Cerebellar cortex (tissue), 1 donor: ENCODE data around the gene RNF4.

Experiments used
- DNase-seq: peaks from one replicate; pipeline ENCODE4 v3.0.0-alpha.2; 2015; ENCODE audit warnings: low spot score

Gene RNF4

DNA sequence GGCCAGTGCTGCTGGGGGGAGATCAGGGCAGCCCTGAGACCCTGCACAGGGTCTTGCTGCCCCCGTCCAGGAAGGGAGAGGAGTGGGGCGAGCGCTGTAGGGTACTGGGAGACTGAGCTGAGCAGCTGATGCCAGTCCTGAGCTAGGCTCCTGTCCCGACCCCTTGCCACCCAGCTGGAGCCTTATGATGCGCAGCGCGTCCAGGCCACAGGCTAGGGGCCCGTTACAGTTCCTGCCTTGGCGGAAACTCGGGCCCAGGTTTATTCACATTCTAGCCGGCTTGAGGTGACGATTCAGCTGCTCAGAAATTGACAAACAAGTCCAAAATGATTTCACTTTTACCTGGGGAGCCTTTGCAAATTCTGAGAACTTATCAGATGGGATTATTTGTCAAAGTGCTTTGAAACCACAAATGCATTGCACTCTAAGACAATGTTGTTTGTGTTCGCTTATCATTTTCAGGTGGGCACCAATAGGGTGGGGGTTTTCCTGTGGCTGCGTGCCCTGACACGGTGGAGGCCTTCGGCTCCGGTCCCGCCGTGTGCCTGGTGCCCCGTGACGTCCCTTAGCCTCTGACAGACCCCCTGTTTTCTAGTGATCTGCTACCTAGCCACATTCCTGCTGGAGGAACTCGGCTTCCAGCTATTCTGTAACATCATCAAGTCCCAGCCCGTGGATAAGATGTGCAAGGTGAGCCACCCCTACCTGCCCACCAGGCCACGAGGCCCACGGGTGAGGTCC is 31.3 kb upstream of the RNF4 start:
- DNase-seq = no peak

DNA sequence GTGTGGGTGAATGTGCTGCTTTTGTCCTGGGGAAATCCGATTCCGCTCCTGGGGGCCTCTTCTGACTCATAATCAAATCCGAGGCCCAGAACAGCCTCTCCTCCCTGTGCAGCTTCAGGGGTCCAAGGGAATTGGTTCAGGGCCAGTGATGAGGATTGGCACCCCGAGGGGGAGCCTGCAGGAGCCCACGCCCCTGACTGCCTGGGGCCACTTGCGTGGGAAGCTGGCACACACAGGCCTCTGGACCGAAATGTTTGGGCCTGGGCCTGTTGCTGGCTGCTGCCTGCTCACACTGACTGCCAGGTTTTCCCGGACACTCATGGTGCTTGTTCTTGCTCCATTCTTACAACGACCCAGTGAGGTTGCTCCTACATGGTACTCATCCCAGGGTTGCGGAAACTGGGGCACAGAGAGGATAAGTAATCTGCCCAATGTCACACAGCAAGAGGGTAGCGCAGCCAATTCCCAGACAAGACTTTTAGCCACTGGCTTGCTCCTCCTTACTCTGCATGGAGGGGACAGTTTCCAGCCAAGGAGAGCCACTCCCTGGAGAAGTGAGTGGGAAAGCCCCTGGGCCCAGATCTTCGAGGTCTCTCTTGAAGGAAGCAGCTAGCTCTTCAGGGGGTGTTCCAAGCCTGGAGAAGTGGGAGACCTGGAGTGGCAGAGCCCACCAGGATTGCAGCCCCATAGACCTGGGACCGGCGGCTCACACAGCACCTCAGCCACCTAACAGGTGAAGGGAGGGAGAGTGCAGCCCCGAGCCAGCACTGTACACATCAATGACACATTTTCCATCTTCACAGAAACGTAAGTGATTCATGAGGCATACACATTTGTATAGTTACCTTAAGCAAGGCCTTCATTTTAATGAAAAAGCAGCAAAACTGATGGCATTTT is 29.8 kb upstream of the RNF4 start:
- DNase-seq = no peak

DNA sequence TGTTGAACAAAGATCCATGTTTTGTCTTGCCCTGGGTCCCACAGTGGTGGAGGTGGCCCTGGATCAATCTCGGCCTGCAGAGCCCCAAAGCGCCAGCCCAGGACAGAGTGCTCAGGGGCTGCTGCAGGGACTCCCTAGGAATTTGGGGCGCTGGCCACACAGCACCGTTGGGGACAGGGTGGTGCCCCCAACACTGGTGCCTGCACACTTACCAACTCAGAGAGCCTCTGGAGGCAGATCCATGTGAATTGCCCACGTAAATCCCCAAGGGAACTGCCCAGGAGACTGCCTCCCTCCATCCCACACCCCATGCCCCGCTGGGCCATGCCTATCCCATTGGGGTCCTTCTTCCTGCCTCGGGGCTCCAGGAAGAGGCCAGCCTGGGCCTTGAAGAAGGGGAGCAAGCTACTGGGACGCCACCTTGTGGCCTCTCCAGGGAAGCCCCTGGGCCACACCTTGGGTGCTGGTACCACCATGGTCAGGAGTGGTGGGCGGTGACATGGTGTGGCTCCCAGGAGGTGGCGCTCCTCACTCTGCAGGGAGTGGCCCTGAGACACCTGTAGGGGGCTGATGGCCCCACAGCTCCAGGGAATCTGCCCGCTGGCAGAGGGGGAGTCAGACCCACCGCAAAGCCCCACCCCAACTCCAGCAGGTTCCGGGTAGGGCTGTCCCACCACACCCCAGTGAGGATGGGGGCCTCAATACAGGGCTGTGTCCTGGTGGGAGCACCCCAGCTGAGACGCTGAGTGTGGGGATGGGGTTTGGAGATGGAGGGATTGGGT is 27.3 kb upstream of the RNF4 start:
- DNase-seq = peak; percentile 76

DNA sequence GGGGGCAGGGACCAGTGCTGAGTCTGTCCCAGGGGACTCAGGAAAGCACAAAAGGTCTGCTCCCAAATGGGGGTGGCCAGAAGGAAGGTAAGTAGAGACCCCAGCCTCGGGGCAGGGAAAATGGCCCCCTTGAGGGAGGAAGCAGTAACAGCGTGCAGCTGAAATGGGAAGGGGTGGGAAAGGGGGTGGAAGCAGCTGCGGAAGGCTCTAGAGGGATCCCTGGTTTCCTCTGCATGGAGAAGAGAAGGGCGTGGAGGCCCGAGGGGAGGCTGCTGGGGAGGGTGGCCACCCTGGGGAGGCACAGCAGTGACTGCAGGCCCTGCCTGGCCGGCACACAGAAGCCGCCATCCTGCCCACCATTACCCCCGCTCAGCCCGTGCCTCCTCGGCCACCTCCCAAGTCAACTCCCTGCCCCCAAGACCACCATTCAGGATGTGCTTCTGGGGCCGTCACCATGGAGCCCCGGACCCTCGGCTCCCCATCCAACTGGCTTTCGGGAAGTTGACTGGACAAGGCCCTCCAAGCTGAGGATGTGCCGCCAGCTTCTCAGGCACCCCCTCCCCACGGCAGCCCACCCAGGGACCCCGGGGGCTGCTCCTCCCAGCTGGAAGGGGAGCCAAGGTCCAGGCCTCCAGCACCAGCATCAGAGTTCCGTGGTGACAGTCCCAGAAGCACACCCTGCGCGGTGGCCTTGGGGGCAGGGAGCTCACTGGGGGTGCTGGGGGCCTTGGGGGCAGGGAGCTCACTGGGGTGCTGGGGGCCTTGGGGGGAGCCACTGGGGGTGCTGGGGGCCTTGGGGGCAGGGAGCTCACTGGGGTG is 26.5 kb upstream of the RNF4 start:
- no peak for DNase-seq

DNA sequence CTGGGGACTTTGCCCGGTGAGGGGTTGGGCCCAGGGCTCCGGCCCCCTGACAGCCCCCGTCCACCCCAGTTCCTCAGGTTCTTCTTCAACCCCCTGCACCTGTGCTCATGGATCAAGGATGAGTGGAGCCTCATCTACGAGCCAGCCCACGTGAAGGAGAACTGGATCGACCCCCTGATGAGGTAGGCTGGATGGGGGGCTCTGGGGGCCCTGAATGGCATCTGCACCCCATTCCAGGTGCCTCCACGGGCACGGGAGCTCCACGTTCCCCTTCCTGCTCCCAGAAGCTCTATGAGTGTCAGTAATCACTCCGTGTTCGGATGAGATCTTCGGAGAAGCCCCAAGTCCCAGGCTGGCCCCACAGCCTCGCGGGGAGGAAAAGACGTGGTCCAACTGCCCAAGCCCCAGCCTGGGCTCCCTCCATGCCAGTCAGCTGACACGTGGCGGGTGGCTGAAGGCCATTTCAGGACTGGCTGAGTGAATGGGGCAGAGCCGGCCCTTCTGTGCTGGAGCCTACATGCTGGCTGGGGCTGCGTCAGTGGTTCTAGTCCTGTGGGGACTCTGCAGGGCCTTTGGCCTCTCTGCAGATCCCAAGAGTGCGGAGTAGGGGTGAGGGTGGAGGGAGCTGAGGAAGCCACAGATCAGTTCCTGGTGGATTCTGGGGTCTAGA is 25.7 kb upstream of the RNF4 start:
- no peak for DNase-seq

DNA sequence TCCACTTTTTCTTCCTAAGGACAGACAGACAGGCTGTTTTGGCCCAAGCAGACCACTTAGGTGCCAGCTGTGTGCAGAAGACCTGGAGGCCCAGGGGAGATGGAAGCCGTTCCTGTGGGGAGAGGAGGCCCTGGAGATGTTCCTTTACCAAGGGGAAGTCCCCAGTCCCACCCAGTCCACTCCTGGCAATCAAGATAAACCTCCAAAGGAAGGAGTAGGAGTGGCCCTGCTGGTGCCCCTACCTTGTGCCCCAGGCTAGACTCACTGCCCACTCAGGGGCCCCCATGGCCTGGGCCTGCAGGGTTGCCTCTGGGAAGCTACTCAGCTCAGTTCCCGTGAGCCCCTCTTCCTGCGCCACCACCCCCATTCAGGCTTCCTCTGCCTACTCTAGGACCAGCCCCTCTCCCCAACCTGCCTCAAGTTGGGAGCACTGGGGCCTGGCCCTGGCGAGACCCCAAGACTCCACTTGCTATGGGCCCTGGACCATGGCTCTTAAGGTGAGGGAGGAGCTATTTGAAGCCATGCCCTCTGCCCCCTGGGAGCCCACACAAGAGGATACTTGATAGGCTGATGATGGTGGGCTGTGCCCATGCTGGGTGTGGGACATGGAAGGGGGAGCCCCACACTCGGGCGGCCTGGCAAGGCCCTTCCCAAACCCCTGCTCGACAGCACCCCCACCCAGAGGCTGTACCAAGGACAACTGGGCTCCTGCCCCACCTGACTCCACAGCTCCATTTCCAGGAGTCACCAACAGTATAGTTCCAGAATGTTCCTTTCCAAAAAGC is 24.8 kb upstream of the RNF4 start:
- no peak for DNase-seq

DNA sequence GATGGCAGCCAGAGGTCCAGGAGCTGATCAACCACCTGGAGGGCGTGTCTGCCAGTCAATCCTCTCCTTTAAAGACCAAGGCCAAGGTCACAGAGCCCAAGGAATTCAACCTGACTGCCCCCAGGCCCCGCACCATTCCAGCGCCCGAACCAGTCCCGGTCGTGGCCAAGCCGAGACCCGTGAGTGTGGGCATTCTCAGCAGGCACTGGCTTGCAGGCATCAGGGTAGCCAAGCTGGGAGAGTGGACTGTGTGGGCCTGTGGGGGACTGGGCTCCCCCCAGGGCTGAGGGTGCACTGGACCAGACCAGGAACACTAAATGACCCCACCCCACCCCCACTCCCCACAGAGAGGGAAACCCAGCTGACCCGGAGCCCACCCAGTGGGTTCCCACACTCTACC is 23.8 kb upstream of the RNF4 start:
- DNase-seq = no peak

DNA sequence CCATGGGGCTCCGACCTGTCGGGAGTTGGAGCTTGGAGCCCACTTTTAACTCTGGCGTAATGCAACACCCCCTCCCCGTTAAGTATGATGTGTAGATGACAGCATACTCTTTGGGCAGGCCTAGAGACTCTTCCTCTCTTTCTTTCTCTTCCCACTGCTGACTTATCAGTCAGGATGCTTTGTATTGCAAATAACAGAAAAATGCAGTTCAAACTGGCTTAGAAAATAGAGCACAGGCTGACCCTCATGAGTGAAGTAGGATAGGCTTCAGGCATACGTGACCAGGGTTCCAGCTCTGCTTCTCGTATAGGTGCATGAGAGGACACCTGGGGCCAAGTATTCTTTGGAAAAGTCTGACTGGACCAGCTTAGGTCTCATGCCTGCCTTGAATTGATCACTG is 23.3 kb upstream of the RNF4 start:
- no peak for DNase-seq

DNA sequence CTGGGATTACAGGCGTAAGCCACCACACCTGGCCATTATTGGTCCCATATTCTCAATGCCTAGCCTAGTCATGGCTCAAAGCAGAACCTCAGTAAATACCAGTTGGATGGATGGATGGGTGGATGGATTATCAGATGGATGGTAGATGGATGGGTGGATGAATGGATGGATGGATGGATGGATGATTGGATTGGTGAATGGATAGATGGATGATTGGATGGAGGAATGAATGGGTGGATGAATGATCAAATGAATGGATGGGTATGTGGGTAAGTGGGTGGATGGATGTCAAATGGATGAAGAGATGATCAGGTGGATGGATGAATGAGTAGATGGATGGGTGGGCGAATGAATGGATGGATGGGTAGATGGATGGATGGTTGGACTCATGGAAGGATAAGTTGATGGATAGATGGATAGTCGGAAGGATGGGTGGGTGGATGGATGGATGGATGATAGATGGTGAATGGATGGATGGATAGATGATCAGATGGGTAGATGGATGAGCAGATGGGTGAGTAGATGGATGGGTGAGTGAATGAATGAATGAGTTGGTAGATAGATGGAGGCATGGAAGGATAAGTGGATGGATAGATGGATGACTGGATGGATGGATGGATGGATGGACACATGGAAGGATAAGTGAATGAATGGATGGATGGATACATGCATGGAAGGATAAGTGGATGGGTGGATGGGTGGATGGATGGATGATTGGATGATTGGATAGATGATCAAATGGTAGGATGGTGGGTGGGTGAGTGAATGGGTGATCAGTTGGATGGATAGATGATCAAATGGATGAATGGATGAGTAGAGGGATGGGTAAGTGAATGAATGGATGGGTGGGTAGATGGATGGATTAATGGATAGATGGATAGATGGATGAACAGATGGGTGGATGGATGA is 22.0 kb upstream of the RNF4 start:
- no peak for DNase-seq

DNA sequence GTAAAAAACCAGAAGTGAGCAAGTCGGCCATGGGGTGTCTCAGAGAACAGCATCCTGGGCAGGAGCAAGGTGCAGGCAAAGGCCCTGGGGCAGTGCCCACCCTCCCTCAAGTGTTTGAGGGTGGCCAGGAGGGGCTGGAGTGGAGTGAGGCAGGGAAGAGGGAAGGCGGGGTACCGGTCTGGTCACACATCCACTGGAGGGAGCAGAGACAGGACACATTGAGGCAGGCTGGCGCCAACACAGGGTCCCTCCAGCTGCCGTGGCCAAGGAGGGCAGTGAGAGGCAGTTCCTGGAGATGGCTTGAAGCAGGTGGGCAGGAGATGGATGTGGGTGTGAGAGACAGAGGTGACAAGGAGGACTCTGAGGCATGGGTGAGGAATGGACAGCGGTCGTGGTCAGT is 20.3 kb upstream of the RNF4 start:
- no peak for DNase-seq

DNA sequence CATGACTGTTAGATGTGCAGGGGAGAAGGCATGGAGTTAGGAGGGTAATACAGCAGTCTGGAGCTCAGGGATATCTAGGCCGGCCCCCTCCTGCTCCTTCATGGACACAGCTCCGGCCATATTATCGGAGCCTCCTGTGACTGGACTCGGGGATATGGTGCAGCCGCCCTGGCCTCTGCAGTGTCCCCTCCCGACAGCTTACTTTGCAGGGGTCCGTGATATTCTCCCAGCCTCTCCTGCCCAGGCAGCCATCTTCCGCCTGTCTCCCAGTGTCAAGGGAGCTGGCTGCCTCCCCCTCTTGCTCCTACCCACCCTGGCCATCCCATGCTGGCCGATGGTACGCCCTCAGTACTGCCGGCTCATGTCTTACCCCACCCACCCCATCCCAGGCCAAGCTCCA is 19.9 kb upstream of the RNF4 start:
- DNase-seq = no peak

DNA sequence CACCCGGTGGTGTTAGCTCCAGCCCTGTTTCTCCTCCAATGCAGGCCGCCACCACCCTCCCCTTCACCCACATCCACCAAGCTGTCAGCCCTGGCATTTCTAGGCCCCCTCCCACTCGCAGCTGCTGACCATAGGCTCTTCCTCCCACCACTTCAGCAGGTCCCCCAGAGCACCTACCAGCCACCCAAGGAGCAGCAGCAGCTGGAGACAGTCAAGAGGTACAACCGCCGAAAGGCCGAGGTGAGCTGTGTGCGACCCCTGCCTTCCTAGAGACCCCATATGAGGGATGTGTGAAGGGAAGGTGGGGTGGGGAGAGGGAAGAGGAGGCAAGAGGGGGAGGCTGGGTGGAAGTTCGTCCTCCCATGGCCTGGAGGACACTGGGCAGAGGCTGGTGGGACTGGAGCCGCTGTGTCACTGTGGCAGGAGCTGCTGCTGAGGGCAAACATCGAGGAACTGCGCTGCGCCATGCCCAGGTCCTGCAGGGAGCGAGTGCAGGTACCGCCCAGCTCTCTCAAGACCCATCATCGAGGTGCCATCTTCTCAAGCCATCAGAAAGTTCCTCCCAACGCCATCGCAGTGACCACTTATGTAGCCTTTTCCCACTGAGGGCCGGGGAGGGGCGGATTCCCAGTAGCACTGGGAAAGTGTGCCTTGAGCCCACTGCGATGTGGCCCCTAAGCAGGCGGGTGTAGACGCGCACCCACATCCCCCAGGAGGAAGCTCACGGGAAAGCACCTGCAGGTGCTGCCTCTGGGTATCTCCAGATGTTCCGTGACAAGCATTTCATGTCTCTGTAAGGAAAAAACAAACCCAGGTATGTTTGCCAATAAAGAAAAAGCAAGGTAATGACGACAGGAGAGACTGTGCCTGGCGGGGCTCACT is 19.2 kb upstream of the RNF4 start:
- DNase-seq = no peak

DNA sequence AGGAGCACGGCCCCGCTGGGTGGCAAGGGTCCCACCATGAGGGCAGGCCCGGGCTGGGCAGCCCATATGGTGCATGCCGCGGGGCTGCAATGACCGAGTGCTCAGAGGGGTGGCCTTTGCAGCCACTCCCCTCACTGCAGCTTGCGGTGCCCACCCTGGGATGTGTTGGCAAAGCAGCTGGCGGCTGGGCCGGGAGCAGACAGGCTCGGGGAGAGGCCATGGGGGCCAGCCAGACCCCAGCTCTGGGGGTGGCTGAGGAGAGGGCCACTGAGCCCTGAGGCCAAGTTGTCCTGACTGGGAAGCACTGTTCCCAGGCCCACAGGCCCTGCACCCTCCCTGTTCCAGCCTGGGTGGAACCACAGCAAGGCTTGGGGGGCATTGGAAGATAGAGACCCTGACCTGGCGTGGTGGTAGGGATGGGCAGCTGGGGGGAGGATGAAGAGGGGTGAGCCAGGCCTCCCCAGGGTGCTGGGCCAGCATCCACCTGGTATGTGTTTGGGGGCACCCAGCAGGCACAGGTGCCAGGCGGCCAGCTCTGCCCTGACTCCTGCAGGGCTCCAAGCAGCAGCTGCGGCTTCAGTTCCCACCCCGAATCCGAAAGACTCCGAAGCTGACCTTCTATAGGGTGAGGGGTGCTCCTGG is 18.4 kb upstream of the RNF4 start:
- no peak for DNase-seq

DNA sequence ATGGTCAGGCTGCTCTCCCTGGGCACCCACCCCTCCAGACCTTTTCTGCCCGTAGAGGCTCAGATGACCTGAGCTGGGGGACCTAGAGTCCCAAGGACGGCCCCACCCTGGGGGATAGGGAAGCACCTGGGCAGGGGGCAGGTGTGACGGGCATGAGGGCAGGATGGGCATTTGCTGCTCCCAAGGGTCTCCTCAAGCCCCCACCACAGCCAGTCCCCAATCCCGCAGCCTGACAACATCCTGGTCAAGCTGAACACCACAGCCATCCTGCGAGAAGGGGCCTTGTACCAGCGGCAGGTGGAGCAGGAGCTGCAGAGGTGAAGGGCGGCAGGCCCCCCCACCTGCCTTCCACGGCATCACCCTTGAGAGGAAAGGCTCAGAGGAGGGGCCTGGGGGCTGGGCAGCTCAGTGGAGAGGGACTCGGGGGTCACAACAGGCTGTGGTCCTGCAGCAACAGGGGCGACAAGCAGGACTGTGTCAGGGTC is 17.8 kb upstream of the RNF4 start:
- DNase-seq = no peak

DNA sequence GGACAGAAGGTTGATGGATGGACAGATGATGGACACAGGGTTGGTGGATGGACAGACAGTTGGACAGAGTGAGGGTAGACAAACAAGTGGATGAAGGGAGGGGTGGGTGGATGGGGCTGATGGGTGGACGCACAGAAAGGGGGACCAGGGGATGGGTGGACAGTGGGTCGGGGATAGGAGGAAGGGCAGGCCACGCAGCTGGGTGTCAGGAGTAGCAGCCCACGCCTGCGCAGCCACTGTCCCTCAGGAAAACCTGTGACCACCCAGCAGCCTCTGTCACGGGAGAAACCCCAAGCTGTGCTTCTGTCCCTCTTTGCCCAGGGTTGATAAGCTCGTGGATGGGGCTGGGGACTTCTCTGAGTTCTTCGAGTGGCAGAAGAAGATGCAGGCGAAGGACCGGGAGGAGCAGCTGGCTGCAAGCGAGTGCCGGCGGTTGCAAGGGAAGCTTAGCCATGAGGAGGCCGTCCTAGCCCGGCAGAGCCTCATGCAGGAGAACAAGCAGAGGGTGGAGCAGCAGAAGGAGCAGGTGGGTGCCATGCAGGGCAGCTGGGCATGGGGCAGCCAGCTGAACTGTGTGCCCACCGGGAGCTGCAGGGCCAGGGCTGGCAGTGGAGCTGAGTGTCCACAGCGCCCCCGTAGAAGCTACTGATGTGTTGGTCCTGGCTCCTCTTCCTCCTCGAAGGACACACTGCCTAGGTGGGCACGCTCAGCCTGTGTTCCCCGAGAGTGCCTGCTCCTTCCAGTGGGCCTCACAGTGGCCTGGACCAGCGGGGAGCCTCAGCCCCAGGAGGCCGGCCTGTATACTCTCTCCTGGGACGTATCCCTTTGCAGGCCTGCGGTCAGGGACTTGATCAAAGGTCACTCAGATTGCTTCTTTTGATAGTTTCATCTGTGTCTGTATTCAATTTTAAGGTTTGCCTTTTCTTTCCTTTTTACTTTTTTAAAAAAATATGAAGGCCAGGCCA is 16.8 kb upstream of the RNF4 start:
- DNase-seq = no peak
